H1 (cell line): ENCODE data around the gene MSMP. TPM values are rescaled to one million over a fixed set of nuclear protein-coding genes. Genes with fewer than 3 reads are reported as not detected.

Experiments used
- CTCF ChIA-PET: fragments of 300-600 bp; sonication (Branson Sonifier 250); formaldehyde crosslinking; loops from one replicate; lab custom pipeline; 2021; ENCODE audit not compliant: partially characterized antibody; lab: Charles Lee
- POLR2A ChIA-PET: fragments of 300-600 bp; sonication (Branson Sonifier 250); formaldehyde crosslinking; loops from one replicate; lab custom pipeline; 2021; ENCODE audit warnings: inconsistent platforms; ENCODE audit not compliant: partially characterized antibody; lab: Charles Lee
- DNase-seq, 2 experiments: peaks; one replicate each; pipeline versions ENCODE4 v3.0.0 to v3.0.0-alpha.2; 2010 to 2022; ENCODE audit warnings: low spot score in 2 of 2, low read depth in 1 of 2, mixed read lengths in 1 of 2
- FAIRE-seq: peaks from 2 replicates; lab custom pipeline; 2011; peaks lifted over from hg19 to GRCh38; lab: Jason Lieb, UNC
- H2AFZ ChIP-seq: 2 replicates; pipeline ENCODE4 v1.8.1; 2012; ENCODE audit warnings: low read length, inconsistent platforms
- H2AK5ac ChIP-seq: 2 replicates; pipeline ENCODE4 v1.6.1; 2013; ENCODE audit warnings: low read depth, low read length
- H2BK120ac ChIP-seq: replicated peaks from 2 replicates; pipeline ENCODE3; 2013; ENCODE audit warnings: low read depth, low read length, inconsistent platforms
- H2BK12ac ChIP-seq: 2 replicates; pipeline ENCODE4 v1.6.1; 2013; ENCODE audit warnings: low read depth, low read length
- H2BK15ac ChIP-seq: 2 replicates; pipeline ENCODE4 v1.6.1; 2013; ENCODE audit warnings: low read length
- H2BK20ac ChIP-seq: 2 replicates; pipeline ENCODE4 v1.6.1; 2013; ENCODE audit warnings: low read length
- H2BK5ac ChIP-seq: 2 replicates; pipeline ENCODE4 v1.6.1; 2013; ENCODE audit warnings: low read depth, low read length
- H3K14ac ChIP-seq: 2 replicates; pipeline ENCODE4 v1.6.1; 2013; ENCODE audit warnings: inconsistent platforms; ENCODE audit not compliant: insufficient read length
- H3K18ac ChIP-seq: 2 replicates; pipeline ENCODE4 v1.6.1; 2013; ENCODE audit warnings: low read length; ENCODE audit errors: extremely low read depth
- H3K23ac ChIP-seq: 2 replicates; pipeline ENCODE4 v1.6.1; 2013; ENCODE audit warnings: inconsistent platforms; ENCODE audit not compliant: insufficient read length
- H3K23me2 ChIP-seq: 2 replicates; pipeline ENCODE4 v1.6.1; 2013; ENCODE audit warnings: low read depth, low read length
- H3K27ac ChIP-seq: 2 replicates; pipeline ENCODE4 v1.6.1; 2011; ENCODE audit warnings: low read depth, low read length, inconsistent platforms
- H3K27me3 ChIP-seq, 4 experiments: replicated peaks in 1 of 4; 1 replicate in 1 of 4; 2 replicates in 3 of 4; pipeline versions ENCODE4 v1.6.1 to v1.8.1; 2011 to 2013; ENCODE audit warnings: low read length in 3 of 4, mild to moderate bottlenecking in 3 of 4, inconsistent platforms in 2 of 4, mixed read lengths in 2 of 4, moderate library complexity in 1 of 4; ENCODE audit not compliant: control insufficient read depth in 3 of 4, insufficient read depth in 3 of 4; ENCODE audit errors: extremely low read depth in 1 of 4
- H3K36me3 ChIP-seq, 4 experiments: 2 replicates each; pipeline versions ENCODE4 v1.6.1 to v1.8.1; 2011 to 2013; ENCODE audit warnings: mild to moderate bottlenecking in 4 of 4, low read length in 3 of 4, moderate library complexity in 2 of 4, control low read depth in 1 of 4, inconsistent platforms in 1 of 4; ENCODE audit not compliant: insufficient read depth in 4 of 4, control insufficient read depth in 2 of 4
- H3K4ac ChIP-seq: replicated peaks from 2 replicates; pipeline ENCODE3; 2013; ENCODE audit warnings: low read length, low read depth, mixed read lengths, inconsistent platforms; ENCODE audit not compliant: insufficient read length
- H3K4me1 ChIP-seq, 4 experiments: replicated peaks in 1 of 4; 1 replicate in 1 of 4; 2 replicates in 3 of 4; pipeline versions ENCODE4 v1.6.1 to v1.8.1; 2011 to 2013; ENCODE audit warnings: low read length in 3 of 4, inconsistent platforms in 2 of 4, mixed read lengths in 1 of 4; ENCODE audit not compliant: insufficient read depth in 4 of 4, control insufficient read depth in 3 of 4
- H3K4me2 ChIP-seq, 2 experiments: 2 replicates each; pipeline versions ENCODE4 v1.6.1 to v1.8.1; 2011 to 2013; ENCODE audit warnings: low read depth in 2 of 2, low read length in 2 of 2, control low read depth in 1 of 2, inconsistent platforms in 1 of 2, mild to moderate bottlenecking in 1 of 2; ENCODE audit not compliant: insufficient read depth in 1 of 2
- H3K4me3 ChIP-seq, 4 experiments: fragments of 200-600, 300-600 bp in 1 of 4; sonication (generic), shearing (Covaris generic), sonication (Bioruptor Twin) in 1 of 4; 2 replicates each; pipeline versions ENCODE4 v1.5.1 to v1.8.1; 2011 to 2016; ENCODE audit warnings: low read length in 4 of 4, low read depth in 3 of 4, control low read depth in 2 of 4, inconsistent platforms in 2 of 4, mild to moderate bottlenecking in 2 of 4, mixed read lengths in 1 of 4, moderate library complexity in 1 of 4; ENCODE audit not compliant: insufficient read depth in 2 of 4; ENCODE audit errors: extremely low read depth in 1 of 4
- H3K56ac ChIP-seq: replicated peaks from 2 replicates; pipeline ENCODE3; 2013; ENCODE audit warnings: low read depth, mild to moderate bottlenecking, mixed read lengths, low read length, inconsistent platforms; ENCODE audit not compliant: insufficient read length
- H3K79me1 ChIP-seq: 2 replicates; pipeline ENCODE4 v1.6.1; 2013; ENCODE audit warnings: low read depth, low read length, control low read depth
- H3K79me2 ChIP-seq, 2 experiments: 2 replicates each; pipeline versions ENCODE4 v1.6.1 to v1.8.1; 2012 to 2013; ENCODE audit warnings: low read length in 2 of 2, mild to moderate bottlenecking in 2 of 2, inconsistent platforms in 1 of 2; ENCODE audit not compliant: insufficient read depth in 2 of 2, control insufficient read depth in 1 of 2
- H3K9ac ChIP-seq, 4 experiments: replicated peaks in 1 of 4; 1 replicate in 1 of 4; 2 replicates in 3 of 4; pipeline versions ENCODE4 v1.6.1 to v1.8.1; 2011 to 2013; ENCODE audit warnings: low read depth in 3 of 4, low read length in 3 of 4, control low read depth in 2 of 4, mild to moderate bottlenecking in 2 of 4, moderate library complexity in 2 of 4, inconsistent platforms in 1 of 4; ENCODE audit errors: extremely low read depth in 1 of 4
- H3K9me3 ChIP-seq, 2 experiments: 2 replicates each; pipeline versions ENCODE4 v1.6.1 to v1.8.1; 2012 to 2013; ENCODE audit warnings: mild to moderate bottlenecking in 2 of 2, moderate library complexity in 2 of 2, control low read depth in 1 of 2, inconsistent platforms in 1 of 2, low read depth in 1 of 2, low read length in 1 of 2, mixed read lengths in 1 of 2; ENCODE audit not compliant: insufficient read depth in 2 of 2
- H4K20me1 ChIP-seq, 2 experiments: replicated peaks in 1 of 2; 2 replicates each; pipeline versions ENCODE3 to v1.8.1; 2011 to 2013; ENCODE audit warnings: inconsistent platforms in 2 of 2, low read length in 2 of 2, mild to moderate bottlenecking in 1 of 2; ENCODE audit not compliant: insufficient read depth in 2 of 2, control insufficient read depth in 1 of 2
- H4K5ac ChIP-seq: 2 replicates; pipeline ENCODE4 v1.6.1; 2013; ENCODE audit warnings: low read length, low read depth, mixed read lengths, inconsistent platforms; ENCODE audit not compliant: insufficient read length
- H4K8ac ChIP-seq: 2 replicates; pipeline ENCODE4 v1.8.0; 2013; ENCODE audit warnings: mild to moderate bottlenecking, moderate library complexity, low read length, inconsistent platforms; ENCODE audit not compliant: insufficient read depth; ENCODE audit errors: extremely low read depth
- H4K91ac ChIP-seq: replicated peaks from 2 replicates; pipeline ENCODE3; 2013; ENCODE audit warnings: low read length, mixed read lengths, inconsistent platforms; ENCODE audit not compliant: insufficient read length
- CHD2 ChIP-seq: IDR thresholded peaks from 2 replicates; pipeline ENCODE4 v1.6.1; 2012; ENCODE audit warnings: low read length, improper control_type of control experiment
- TAF7 ChIP-seq: optimal IDR thresholded peaks from 2 replicates; pipeline ENCODE3; 2011; ENCODE audit warnings: low read depth, mild to moderate bottlenecking, inconsistent platforms, low read length, moderate library complexity, borderline replicate concordance
- USF2 ChIP-seq: IDR thresholded peaks from 2 replicates; pipeline ENCODE4 v1.6.1; 2011; ENCODE audit warnings: low read length, improper control_type of control experiment
- YY1 ChIP-seq: IDR thresholded peaks from 2 replicates; pipeline ENCODE4 v1.6.1; 2011; ENCODE audit warnings: low read depth, mild to moderate bottlenecking, low read length
- whole genome bisulfite sequencing, 2 experiments: shearing (Covaris generic) in 1 of 2; methylation state at CpG; one replicate each; pipeline versions ENCODE4 v1.1.6 to v1.1.7; 2013 to 2015; ENCODE audit warnings: low lambda C conversion rate in 2 of 2, mixed read lengths in 2 of 2, inconsistent platforms in 1 of 2, low coverage in 1 of 2, missing lambda C conversion rate in 1 of 2; ENCODE audit not compliant: insufficient replicate concordance in 2 of 2, insufficient coverage in 1 of 2, insufficient read length in 1 of 2; ENCODE audit errors: extremely low coverage in 1 of 2, missing lambda C conversion rate in 1 of 2; 5-methylcytosine and 5-hydroxymethylcytosine counted together
- polyA plus RNA-seq, 7 experiments: library from polyadenylated mRNA; depleted of rRNA in 3 of 7; stranded (reverse) in 5 of 7; unstranded in 2 of 7; fragments of >200 nt in 5 of 7; fragments of 200-250 nt in 2 of 7; gene quantifications; 1 replicate in 5 of 7; 2 replicates in 1 of 7; 4 replicates in 1 of 7; pipeline versions ENCODE4 v1.2.1 to v1.2.3, GENCODE V29; 2011 to 2013; ENCODE audit warnings: missing spikeins in 2 of 7, mixed read lengths in 2 of 7
- total RNA-seq: library from RNA; stranded (reverse); fragmentation: NEBNext Ultra II Directional; extraction: Animal tissue kit (Norgen Biotek cat#: 25700); gene quantifications from 2 replicates; pipeline ENCODE4 v1.2.1, GENCODE V29; 2021

The MSMP gene
- total and polyA plus RNA-seq, 2 of the 8 experiments (the other 6 are each of a cell fraction or from before 2014, with no cell fraction given), result 0.53 TPM; not detected in 1

- Histone ChIP-seq H3K4me3 (no peak overlapping the region), H3K79me1 (no peaks in the 10 kb centered on the region), H3K9me3 (no peaks in the 10 kb centered on the region), H2BK20ac (no peak overlapping the region), H2AK5ac (0 out of 2 replicates have a peak overlapping the region, but pooled peaks have one; percentile 65), H3K23me2 (peaks cover 5% of the 10 kb centered on the region; the same call in 1 of the 2 replicates), H3K4ac (no peak overlapping the region), H3K56ac (no peak overlapping the region), H2BK5ac (no peak overlapping the region), H4K91ac (no peak overlapping the region), H2BK15ac (0 out of 2 replicates have a peak overlapping the region, but pooled peaks have one; percentile 16), H3K27ac (no peak overlapping the region), H3K27me3 (peaks cover 0 to 10% (median 0%) of the 10 kb centered on the region in 4 experiments; a peak in 4 of 7 replicates), H2BK120ac (no peak overlapping the region), H3K4me2 (no peak overlapping the region; a peak in 1 of 4 replicates), H2AFZ (no peak overlapping the region), H4K5ac (no peak overlapping the region), H4K20me1 (no peaks in the 10 kb centered on the region), H4K8ac (no peak overlapping the region), H3K14ac (no peak overlapping the region), H3K18ac (no peak overlapping the region), H3K23ac (no peak overlapping the region), H3K4me1 (peaks cover 5 to 13% (median 7%) of the 10 kb centered on the region in 4 experiments; a peak in 6 of 7 replicates), H3K79me2 (no peaks in the 10 kb centered on the region), H3K36me3 (no peaks in the 10 kb centered on the region), H3K9ac (no peak overlapping the region), H2BK12ac (0 out of 2 replicates have a peak overlapping the region, but pooled peaks have one; percentile 50)
- DNase-seq (no peak), FAIRE-seq (no peak)
- CTCF ChIA-PET, result interaction anchor here (0.7 to 2.6 kb wide), 11 partner anchors 15 to 136 kb away, joined by 3 to 26 read pairs (median 3); partner anchors contain the start of genes HINT2 and SPAG8
- POLR2A ChIA-PET, result interaction anchor here (0.7 to 3.9 kb wide), 6 partner anchors 11 to 57 kb away, joined by 3 to 38 read pairs (median 4); partner anchors contain the start of genes HINT2 and SPAG8
- WGBS, 2 experiments, result 87% methylated on average over 14 of the region's 14 CpGs; no CpG with 5 or more reads in 1 of the 2 experiments
- TF ChIP-seq CHD2, result no peak
- TF ChIP-seq USF2, result no peak
- TF ChIP-seq TAF7, result no peak
- no peak for TF ChIP-seq YY1
These were observed 38.8 kb upstream of the MSMP start for GRCh38 chr9:35792826-35793225.
